HUES6 (cell line): ENCODE data around the gene PKD2.
"Not testable (repeated sequence)": the region's sequence is repeated elsewhere in the genome, so short reads cannot be mapped to it uniquely, and the experiment has no call there.

ENCODE experiments used
- H3K27ac ChIP-seq: 2 replicates; pipeline ENCODE4 v1.7.0; 2013; ENCODE audit warnings: low read depth, mild to moderate bottlenecking, low read length, inconsistent platforms
- H3K27me3 ChIP-seq: 2 replicates; pipeline ENCODE4 v1.6.1; 2013; ENCODE audit warnings: low read length; ENCODE audit not compliant: control insufficient read depth, insufficient read depth
- H3K36me3 ChIP-seq: 2 replicates; pipeline ENCODE4 v1.6.1; 2013; ENCODE audit warnings: low read length; ENCODE audit not compliant: control insufficient read depth, insufficient read depth
- H3K4me1 ChIP-seq: 2 replicates; pipeline ENCODE4 v1.6.1; 2013; ENCODE audit warnings: low read length; ENCODE audit not compliant: control insufficient read depth, insufficient read depth
- H3K4me3 ChIP-seq: 2 replicates; pipeline ENCODE4 v1.5.1; 2013; ENCODE audit warnings: low read depth, low read length
- H3K9ac ChIP-seq: one replicate; pipeline ENCODE4 v1.6.1; 2013; ENCODE audit warnings: mild to moderate bottlenecking, low read length
- H3K9me3 ChIP-seq: 2 replicates; pipeline ENCODE4 v1.6.1; 2013; ENCODE audit warnings: low read depth, low read length; ENCODE audit not compliant: control insufficient read depth, insufficient read depth

PKD2 gene

DNA sequence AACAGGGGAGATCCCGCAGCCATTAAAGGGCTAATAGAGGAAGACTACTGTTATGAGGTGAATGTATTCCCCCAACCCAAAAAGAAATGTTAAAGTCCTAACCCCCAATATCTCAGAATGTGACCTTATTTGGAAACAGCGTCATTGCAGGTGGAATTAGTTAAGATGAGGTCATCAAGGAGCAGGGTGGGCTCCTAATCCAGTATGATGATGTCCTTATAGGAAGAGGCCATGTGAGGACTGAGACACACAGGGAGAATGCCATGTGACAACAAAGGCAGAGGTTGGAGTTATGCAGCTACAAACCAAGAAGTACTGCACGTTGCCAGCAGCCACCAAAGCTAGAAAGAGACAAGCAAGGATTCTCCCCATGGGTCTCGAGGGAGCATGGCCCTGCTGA is 17.7 kb upstream of the PKD2 start:
- Histone ChIP-seq H3K9ac (no peak overlapping the region), H3K27ac (no peak overlapping the region), H3K4me1 (no peaks in the 10 kb centered on the region), H3K36me3 (no peaks in the 10 kb centered on the region), H3K4me3 (no peak overlapping the region), H3K27me3 (no peaks in the 10 kb centered on the region), H3K9me3 (no peaks in the 10 kb centered on the region)

DNA sequence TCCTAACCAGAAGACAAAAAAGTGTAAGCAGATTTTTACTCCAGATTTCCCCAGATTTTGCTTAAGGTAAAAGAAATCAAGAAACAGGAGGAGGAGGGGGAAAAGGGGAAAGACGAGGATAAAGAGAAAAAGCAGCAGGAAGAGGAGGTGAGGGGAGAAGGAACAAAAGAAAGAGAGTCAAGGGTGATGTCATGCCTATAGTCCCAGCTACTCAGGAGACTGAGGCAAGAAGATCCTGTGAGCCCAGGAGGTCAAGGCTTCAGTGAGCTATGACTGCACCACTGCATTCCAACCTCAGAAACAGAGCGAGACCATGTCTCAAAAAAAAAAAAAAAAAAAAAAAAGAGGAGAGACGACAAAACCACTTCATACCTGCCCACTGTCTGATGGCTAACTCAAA is 12.0 kb upstream of the PKD2 start:
- no peak overlapping the region for H3K9ac ChIP-seq
- H3K4me1 ChIP-seq, result no peaks in the 10 kb centered on the region
- H3K27me3 ChIP-seq, result no peaks in the 10 kb centered on the region
- H3K36me3 ChIP-seq, result no peaks in the 10 kb centered on the region
- H3K4me3 ChIP-seq, result no peak overlapping the region
- H3K27ac ChIP-seq, result no peak overlapping the region
- H3K9me3 ChIP-seq, result no peaks in the 10 kb centered on the region

DNA sequence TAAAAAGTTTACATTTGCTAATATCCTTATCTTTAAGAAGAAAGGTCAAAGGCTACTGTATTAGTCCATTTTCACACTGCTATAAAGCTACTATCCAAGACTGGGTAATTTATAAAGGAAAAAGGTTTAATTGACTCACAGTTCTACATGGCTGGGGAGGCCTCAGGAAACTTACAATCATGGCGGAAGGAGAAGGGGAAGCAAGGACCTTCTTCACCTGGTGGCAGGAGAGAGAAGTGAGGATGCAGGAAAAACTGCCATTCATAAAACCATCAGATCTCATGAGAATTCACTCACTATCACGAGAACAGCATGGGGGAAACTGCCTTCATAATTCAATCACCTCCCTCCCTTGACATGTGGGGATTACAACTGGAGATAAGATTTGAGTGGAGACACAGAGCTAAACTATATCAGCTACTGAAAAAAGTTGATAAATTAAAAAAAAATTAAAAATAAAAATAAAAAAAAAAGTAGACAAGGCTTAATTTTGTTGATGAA is 8.2 kb upstream of the PKD2 start:
- H3K4me3 ChIP-seq, H3K4me1 ChIP-seq, H3K27ac ChIP-seq, H3K9me3 ChIP-seq, H3K36me3 ChIP-seq, H3K9ac ChIP-seq, H3K27me3 ChIP-seq: not testable (repeated sequence)

DNA sequence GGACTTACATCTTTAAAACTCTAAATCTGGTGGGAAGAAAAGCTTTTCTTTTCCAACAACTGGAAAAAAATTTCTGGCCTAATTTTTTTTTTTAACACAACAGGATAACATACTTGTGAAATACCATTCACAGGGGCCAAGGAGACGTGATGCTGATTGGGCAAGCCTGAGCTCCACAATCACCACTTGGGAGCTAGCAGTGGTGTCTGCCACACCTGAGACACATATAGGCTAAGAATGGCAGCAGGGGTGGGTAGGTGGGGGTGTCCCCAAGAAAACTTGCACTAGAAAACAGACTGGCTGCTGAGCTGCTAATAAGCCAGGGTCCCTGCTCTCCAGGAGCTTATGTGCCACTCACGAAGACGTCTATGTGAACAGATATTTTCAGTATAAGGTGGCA is 5.6 kb upstream of the PKD2 start:
- no peaks in the 10 kb centered on the region for H3K9me3 ChIP-seq

DNA sequence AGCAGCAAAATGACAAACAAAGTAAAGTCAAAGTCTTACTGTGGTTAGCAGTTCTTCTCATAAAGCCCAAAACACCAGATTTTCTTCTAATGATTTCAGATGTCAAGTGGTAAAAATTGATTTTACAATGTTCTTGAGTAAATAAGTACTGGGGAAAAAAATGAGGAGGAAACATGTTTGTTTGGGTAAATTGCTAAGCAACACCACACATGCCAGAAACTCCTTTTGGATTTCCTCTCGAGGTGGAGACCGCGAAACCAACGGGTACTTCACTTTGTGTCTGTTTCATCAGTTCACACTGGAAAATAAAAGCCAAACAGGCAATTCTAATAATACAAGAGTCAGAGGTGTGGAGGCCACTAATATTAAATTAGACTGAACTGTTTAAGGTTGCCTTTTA is 4.6 kb upstream of the PKD2 start:
- peaks cover 9% of the 10 kb centered on the region; the same call in 1 of the 2 replicates for H3K4me1 ChIP-seq
- no peak overlapping the region for H3K9ac ChIP-seq
- no peak overlapping the region for H3K27ac ChIP-seq
- H3K9me3 ChIP-seq, result no peaks in the 10 kb centered on the region
- H3K36me3 ChIP-seq, result no peaks in the 10 kb centered on the region
- peaks cover 25% of the 10 kb centered on the region for H3K27me3 ChIP-seq
- no peak overlapping the region for H3K4me3 ChIP-seq

More for the DNA sequence above, 5.6 kb upstream of the PKD2 start:
- H3K36me3 ChIP-seq, result no peaks in the 10 kb centered on the region
- no peak overlapping the region for H3K27ac ChIP-seq
- H3K27me3 ChIP-seq, result peaks cover 22% of the 10 kb centered on the region
- H3K4me1 ChIP-seq, result peaks cover 7% of the 10 kb centered on the region; the same call in 1 of the 2 replicates
- no peak overlapping the region for H3K9ac ChIP-seq
- H3K4me3 ChIP-seq, result no peak overlapping the region

DNA sequence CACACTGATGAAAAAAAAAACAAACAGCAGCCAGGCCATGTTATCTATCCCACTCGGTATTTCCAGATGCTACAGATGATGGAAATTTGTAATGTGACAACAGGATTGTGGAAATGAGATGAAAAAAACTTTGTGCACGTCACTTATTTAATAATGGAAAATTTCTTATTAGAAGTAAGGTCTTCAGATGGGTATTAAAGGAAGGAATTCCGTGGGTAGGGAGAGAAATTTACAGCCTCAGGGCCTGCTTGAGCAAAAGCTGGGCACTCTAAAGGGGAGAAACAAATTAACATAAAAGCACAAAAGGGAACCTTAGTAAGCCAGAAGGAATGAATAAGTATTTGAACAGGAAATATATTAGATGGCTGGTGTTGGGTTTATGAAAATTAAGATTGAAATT is 4.2 kb upstream of the PKD2 start:
- Histone ChIP-seq H3K9me3 (no peaks in the 10 kb centered on the region), H3K9ac (no peak overlapping the region), H3K4me3 (no peak overlapping the region), H3K27me3 (peaks cover 25% of the 10 kb centered on the region), H3K4me1 (peaks cover 9% of the 10 kb centered on the region; the same call in 1 of the 2 replicates), H3K36me3 (no peaks in the 10 kb centered on the region), H3K27ac (no peak overlapping the region)

DNA sequence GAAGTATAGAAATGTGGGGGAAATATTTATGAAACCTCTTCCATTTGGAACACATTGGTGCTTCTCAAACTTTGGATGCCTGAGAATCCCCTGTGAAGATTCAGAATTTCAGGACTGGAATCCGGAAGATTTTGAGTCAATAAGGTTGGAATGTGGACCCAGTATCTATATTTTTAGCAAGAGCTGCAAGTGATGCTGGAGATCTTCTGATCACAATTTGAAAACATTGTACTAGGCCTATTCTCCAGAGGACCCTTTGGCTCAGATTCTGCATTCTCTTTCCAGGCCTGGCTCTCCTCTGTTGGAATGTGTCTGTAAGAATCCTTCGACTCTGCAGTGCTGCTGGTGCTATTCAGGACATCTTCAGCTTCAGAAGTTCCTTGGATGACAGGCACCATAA is 2.4 kb upstream of the PKD2 start:
- no peaks in the 10 kb centered on the region for H3K36me3 ChIP-seq

DNA sequence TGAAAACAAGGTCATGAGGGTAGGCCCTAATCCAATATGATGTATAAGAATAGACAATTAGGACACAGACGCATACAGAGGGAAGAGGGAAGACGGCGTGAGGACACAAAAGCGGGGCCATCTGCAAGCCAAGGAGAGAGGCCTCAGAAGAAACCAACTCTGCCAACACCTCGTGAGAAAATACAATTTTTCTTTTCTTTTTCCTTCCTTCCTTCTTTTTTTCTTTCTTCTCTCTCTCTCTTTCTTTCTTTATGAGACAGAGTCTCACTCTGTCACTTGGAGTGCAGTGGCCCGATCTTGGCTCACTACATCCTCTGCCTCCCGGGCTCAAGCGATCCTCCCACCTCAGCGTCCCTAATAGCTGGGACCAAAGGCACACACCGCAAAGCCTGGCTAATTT is 1.5 kb upstream of the PKD2 start:
- Histone ChIP-seq H3K4me1 (peaks cover 22% of the 10 kb centered on the region), H3K9ac (no peak overlapping the region), H3K27ac (no peak overlapping the region), H3K27me3 (peaks cover 25% of the 10 kb centered on the region), H3K36me3 (no peaks in the 10 kb centered on the region), H3K4me3 (no peak overlapping the region), H3K9me3 (no peaks in the 10 kb centered on the region)

More for the DNA sequence above, 2.4 kb upstream of the PKD2 start:
- Histone ChIP-seq H3K27me3 (peaks cover 25% of the 10 kb centered on the region), H3K27ac (no peak overlapping the region), H3K4me3 (no peak overlapping the region), H3K4me1 (peaks cover 15% of the 10 kb centered on the region; the same call in 1 of the 2 replicates), H3K9ac (no peak overlapping the region), H3K9me3 (no peaks in the 10 kb centered on the region)

DNA sequence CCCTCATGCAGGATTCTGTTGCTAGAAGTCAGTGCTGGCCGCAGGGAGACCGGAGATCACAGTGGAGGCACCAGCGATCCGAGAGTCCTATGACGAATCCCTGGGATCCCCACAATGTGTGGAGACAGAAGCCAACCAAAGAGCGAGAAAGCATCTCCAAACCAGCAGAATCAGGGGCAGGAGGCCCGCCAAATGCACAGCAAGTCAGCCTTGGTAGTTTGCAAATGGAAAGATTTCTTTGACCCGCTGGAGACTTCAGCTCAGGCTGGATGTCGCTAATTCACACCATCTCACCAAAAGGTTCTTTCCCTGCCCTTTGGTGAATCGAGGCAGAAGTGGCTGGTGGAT is 505 bp upstream of the PKD2 start:
- Histone ChIP-seq H3K27me3 (peaks cover 25% of the 10 kb centered on the region), H3K36me3 (no peaks in the 10 kb centered on the region), H3K27ac (no peak overlapping the region), H3K4me3 (peak overlapping the region; percentile 90), H3K4me1 (peaks cover 26% of the 10 kb centered on the region), H3K9ac (peak overlapping the region; percentile 74), H3K9me3 (no peaks in the 10 kb centered on the region)

DNA sequence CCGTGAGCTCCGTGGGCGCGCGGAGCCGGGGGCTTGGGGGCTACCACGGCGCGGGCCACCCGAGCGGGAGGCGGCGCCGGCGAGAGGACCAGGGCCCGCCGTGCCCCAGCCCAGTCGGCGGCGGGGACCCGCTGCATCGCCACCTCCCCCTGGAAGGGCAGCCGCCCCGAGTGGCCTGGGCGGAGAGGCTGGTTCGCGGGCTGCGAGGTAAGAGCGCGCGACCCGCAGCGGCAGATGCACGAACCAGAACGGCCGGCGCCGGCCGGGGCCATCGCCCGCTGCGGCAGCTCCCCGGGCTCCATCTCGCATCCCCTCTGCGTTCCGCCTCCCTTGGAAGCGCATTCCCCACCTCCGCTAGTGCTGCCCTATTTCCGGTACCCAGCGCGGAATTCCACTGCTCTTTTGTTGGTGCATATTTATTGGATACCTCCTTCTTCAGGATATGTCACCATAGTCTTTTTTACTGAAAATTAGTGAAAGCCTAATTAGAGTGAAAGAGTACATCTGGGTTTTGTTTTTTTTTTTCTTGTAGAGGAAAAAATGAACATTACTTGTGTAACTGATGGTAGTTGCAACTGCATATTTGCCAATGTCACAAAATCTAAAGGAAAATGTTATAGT is 797 bp downstream of the PKD2 start:
- H3K9me3 ChIP-seq, result no peaks in the 10 kb centered on the region
- peak overlapping the region; percentile 43; the same call in 1 of the 2 replicates for H3K27ac ChIP-seq
- peaks cover 30% of the 10 kb centered on the region for H3K4me1 ChIP-seq
- peak overlapping the region; percentile 90 for H3K4me3 ChIP-seq
- H3K9ac ChIP-seq, result peak overlapping the region; percentile 93
- peaks cover 25% of the 10 kb centered on the region for H3K27me3 ChIP-seq
- no peaks in the 10 kb centered on the region for H3K36me3 ChIP-seq

DNA sequence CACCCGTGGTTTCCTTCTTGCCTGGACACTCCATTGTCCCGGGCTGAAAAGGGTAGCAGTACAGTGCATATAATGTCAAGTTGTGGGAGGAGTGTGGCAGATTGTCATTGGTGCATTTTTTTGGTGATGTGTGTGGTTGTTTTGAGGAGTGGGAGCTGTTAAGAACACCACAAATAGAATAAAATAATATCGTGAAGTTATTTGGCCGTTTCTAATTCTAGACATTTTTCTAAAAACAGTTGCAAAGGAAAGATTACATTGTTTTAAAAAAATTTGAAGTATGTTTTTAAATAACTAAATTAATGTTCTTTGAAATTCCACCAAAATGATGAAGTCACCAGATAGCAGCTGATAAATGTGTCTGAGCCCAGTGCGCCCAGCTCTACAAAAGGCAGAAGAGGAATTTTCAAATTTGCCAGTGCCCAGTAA is 1.3 kb downstream of the PKD2 start:
- H3K27me3 ChIP-seq, result peaks cover 25% of the 10 kb centered on the region
- H3K9ac ChIP-seq, result peak overlapping the region; percentile 93
- H3K4me3 ChIP-seq, result peak overlapping the region; percentile 90
- H3K36me3 ChIP-seq, result no peaks in the 10 kb centered on the region
- peaks cover 30% of the 10 kb centered on the region for H3K4me1 ChIP-seq
- no peak overlapping the region for H3K27ac ChIP-seq
- H3K9me3 ChIP-seq, result no peaks in the 10 kb centered on the region
